Skeletal muscle satellite cell (primary cell): Measurements from ENCODE around the gene ZNF469.

Source experiments
- H3K27me3 ChIP-seq: 2 replicates; pipeline ENCODE4 v1.7.0; 2013; ENCODE audit warnings: low read length; ENCODE audit not compliant: control insufficient read depth, insufficient read depth
- H3K36me3 ChIP-seq: 2 replicates; pipeline ENCODE4 v1.7.0; 2013; ENCODE audit warnings: mild to moderate bottlenecking, control low read depth, low read length; ENCODE audit not compliant: insufficient read depth
- H3K4me1 ChIP-seq: 2 replicates; pipeline ENCODE4 v1.7.0; 2013; ENCODE audit warnings: low read length; ENCODE audit not compliant: control insufficient read depth, insufficient read depth
- H3K4me2 ChIP-seq: 2 replicates; pipeline ENCODE4 v1.7.0; 2013; ENCODE audit warnings: mild to moderate bottlenecking, low read length
- H3K4me3 ChIP-seq: 2 replicates; pipeline ENCODE4 v1.7.0; 2013; ENCODE audit warnings: low read length
- H3K9ac ChIP-seq: 2 replicates; pipeline ENCODE4 v1.7.0; 2013; ENCODE audit warnings: mild to moderate bottlenecking, low read depth, low read length, moderate library complexity
- H3K9me3 ChIP-seq: replicated peaks from 2 replicates; pipeline ENCODE4 v1.7.0; 2013; ENCODE audit warnings: mild to moderate bottlenecking, control low read depth, low read length

Gene ZNF469

DNA sequence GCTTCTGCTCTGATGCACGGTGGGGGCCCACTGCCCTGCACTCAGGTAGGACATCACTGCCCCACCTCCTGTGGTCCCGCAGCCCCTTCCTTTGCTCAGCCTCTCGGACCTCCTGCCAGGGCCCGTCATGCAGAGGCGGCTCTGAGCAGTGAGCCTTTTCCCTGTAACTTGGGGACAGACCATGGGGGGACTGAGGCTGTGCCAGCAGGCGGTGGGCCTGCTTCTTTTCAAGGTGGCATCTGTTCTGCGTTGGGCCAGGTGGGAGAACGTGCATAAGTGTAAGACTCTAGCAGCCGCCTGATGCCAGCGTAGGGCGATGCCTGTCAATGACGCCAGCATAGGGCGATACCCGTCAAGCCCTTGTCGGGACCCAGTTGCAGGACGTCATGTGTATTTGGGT is 40.3 kb upstream of the ZNF469 start:
- Histone ChIP-seq H3K4me3 (no peak overlapping the region), H3K36me3 (no peaks in the 10 kb centered on the region), H3K4me1 (no peaks in the 10 kb centered on the region), H3K9me3 (no peaks in the 10 kb centered on the region), H3K27me3 (no peaks in the 10 kb centered on the region), H3K4me2 (no peak overlapping the region), H3K9ac (no peak overlapping the region)

DNA sequence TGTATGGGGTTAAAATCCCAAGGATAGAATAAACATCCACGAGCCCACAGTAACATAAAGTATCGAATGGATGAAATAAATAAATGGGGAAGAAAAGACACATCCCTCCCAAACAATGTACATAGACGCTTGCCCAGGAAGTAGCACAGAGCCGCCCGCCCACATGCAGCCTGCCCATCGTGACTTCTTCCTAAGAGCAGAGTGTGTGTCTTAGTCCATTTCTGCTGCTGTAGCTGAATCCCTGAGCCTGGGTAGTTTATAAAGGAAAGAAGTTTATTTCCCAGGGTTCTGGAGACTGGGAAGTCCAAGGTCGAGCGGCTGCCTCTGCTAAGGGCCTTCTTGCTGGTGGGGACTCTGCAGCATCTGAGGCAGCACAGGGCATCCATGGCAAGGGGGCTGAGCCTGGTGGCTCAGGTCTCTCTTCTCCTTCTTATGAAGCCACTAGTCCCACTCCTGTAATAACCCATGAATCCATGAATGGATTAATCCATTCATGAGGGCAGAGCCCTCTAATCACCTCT is 39.4 kb upstream of the ZNF469 start:
- H3K4me3 ChIP-seq = no peak overlapping the region
- H3K36me3 ChIP-seq = no peaks in the 10 kb centered on the region
- H3K9me3 ChIP-seq = no peaks in the 10 kb centered on the region
- H3K4me1 ChIP-seq = no peaks in the 10 kb centered on the region
- no peaks in the 10 kb centered on the region for H3K27me3 ChIP-seq
- H3K9ac ChIP-seq = no peak overlapping the region
- no peak overlapping the region for H3K4me2 ChIP-seq

DNA sequence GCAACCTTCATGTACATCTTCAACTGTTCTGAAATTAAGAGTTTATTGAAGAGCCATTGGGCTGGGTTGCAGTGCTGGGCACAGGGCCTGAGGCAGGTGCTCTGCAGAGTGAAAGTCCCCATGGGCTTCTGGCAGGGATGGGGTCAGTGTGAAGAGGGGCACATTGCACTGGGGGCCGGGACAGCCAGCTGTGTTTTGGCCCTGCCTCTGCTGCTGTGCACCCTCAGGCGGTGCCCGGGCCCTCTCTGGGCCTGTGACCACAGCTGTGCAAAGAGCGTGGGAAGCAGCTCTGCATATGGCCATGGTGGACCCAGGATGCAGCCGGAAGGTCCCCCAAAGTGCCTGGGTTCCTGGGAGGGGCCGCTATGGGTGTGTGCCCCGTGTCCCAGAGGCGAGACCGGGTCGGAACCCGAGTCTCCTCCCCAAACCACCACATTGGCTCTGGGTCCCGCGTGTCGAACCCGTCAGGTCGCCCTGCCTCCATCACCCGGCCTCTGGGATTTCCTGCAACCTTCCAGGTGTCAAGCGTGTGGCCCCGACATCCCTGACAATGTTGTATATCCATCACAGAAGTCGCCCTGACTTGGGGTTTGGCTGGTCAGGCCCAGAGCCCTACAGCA is 38.2 kb upstream of the ZNF469 start:
- no peaks in the 10 kb centered on the region for H3K4me1 ChIP-seq
- H3K36me3 ChIP-seq = no peaks in the 10 kb centered on the region
- no peak overlapping the region for H3K4me2 ChIP-seq
- H3K4me3 ChIP-seq = no peak overlapping the region
- H3K9ac ChIP-seq = no peak overlapping the region
- no peaks in the 10 kb centered on the region for H3K9me3 ChIP-seq
- H3K27me3 ChIP-seq = no peaks in the 10 kb centered on the region

DNA sequence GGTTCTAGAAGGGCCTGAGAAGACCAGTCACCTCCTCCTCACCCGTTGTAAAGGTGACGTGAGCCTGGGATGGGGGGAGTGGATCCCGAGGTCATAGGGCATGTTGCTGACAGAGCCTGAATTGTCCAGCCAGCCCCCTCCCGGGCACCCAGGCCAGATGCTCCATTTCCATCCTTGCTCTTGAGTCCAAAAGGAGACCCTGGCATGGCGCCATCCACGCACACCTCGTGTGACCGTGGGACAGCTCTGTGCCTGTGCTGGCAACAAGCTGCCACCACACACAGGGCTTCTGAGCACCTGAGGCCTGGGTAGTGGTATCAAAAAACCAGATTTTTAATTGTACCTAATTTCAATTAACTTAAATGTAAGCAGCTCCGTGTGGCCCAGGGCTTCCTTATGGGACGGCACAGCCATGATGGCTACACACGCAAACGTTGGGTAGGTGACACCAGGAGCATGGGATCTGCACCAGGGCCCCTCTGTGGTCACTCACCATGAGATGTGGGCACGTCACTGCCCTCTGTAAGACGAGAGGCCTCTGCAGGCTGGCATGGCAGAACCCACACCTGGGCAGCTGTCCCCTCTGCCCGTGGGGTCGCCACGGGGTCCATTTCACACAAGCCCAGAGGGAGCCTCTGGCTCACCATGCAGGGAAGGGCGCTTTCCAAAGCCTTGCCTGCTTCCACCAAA is 37.6 kb upstream of the ZNF469 start:
- Histone ChIP-seq H3K27me3 (no peaks in the 10 kb centered on the region), H3K9ac (no peak overlapping the region), H3K4me3 (no peak overlapping the region), H3K36me3 (no peaks in the 10 kb centered on the region), H3K4me1 (no peaks in the 10 kb centered on the region), H3K9me3 (no peaks in the 10 kb centered on the region), H3K4me2 (no peak overlapping the region)

DNA sequence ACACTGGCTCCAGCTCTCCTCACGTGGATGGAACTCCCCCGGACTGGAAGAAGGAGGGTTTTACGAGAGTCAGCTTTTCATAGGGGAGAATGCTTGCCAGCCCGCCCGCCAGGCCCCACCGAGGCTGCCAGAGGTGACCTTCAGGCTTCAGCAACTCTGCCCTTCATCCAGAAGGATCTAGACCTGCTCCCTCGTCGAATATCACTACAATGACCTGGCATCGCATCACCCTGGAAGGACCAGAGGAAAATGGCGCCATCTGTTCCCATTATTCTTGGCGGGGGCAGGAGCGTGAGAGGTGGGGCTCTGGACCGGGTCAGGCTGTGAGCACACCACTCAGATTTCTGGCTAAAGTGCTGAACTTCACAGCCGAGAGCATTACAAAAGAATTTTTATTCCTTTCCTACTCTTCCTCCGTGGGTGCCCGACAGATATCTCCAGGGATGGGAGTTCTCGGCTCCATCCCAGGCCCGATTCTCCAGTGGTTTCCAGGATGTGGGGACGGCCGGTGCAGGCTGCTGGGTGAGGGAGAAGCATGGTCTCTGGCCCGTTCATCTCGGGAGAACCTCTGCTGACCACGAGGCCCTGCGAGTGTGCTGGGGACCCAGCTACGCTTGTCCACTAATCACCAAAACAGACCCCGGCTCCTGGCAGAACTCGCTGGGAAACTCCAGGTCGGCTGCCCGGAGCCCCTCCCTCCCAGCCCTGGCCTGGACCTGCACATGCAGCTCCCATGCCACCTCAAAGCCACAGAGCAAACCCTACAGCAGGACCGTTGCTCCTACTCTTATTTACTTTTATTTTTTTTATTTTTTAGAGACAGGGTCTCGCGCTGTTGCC is 36.8 kb upstream of the ZNF469 start:
- H3K9ac ChIP-seq = no peak overlapping the region
- H3K9me3 ChIP-seq = no peaks in the 10 kb centered on the region
- H3K36me3 ChIP-seq = no peaks in the 10 kb centered on the region
- H3K27me3 ChIP-seq = no peaks in the 10 kb centered on the region
- no peak overlapping the region for H3K4me3 ChIP-seq
- no peak overlapping the region for H3K4me2 ChIP-seq
- no peaks in the 10 kb centered on the region for H3K4me1 ChIP-seq

DNA sequence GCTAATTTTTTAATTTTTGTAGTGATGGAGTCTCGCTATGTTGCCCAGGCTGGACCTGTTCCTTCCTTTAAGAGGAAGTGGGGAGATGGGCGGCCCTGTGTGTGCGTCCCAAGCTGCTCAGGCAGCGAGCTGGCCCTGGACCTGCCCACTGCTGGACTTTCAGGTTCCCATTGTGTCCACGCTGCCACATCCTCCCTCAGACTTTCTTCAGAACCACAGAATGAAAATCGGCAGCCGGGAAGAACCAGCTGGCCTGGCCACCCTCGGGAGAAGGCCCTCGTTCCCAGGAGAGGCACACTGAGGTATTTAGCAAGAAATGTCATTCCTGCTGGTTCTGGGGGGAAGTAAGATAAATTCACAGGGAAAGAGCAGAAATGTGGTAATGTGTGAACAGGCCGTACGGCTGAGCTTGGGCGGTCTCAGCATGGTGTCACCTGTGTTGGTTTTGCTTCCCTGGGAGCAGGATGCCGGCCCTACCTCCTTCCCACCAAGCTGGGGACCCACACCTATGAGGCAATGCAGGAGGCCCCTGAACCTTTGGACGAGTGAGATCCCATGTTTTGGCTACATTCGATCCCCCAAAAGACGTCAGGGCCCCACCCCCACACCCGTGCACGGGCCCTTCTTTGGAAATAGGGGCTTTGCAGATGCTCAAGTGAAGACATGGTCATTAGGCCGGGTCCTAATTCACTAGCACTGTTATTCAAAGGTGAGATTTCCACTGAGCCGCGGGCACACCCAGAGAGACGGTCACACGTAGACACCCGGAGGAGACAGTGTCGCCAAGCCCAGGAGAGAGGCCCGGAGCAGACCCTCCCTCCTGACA is 35.9 kb upstream of the ZNF469 start:
- Histone ChIP-seq H3K27me3 (no peaks in the 10 kb centered on the region), H3K9me3 (no peaks in the 10 kb centered on the region), H3K4me3 (no peak overlapping the region), H3K4me2 (no peak overlapping the region), H3K36me3 (no peaks in the 10 kb centered on the region), H3K9ac (no peak overlapping the region), H3K4me1 (no peaks in the 10 kb centered on the region)

DNA sequence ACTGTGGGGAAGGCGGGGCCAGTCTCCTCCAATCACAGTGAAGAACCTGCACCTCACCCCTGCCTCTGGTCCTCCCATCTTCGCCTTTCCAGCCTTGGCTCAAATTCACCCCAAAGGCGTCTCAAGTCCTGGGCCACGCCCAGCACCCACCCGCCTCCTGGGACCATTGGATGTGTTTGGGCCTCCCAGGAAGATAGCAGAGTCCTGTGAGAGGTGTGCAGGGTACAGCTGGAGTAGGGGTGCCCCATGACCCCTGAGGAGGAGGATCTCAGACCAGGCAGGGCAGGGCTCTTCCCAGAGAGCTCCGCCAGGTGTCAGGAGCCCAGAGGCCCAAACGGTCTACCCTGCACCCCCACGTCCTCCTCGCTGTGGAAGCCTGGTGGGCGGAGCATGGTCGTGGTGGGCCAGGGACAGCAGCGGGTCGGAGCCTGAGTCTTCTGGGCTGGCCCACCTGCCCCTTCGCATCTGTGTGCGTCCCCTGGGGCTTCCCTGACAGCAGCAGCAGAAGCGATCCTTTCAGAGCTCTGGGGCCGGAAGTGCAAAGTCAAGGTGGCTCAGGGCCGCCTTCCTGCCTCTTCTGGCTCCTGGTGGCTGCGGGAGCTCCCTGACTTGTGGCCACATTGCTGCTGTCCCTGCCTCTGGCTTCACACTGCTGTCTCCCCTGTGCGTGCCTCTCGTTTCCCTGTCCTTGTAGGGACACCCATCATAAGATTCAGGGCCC is 34.9 kb upstream of the ZNF469 start:
- Histone ChIP-seq H3K27me3 (no peaks in the 10 kb centered on the region), H3K4me2 (no peak overlapping the region), H3K4me1 (no peaks in the 10 kb centered on the region), H3K4me3 (no peak overlapping the region), H3K9ac (no peak overlapping the region), H3K36me3 (no peaks in the 10 kb centered on the region), H3K9me3 (no peaks in the 10 kb centered on the region)

DNA sequence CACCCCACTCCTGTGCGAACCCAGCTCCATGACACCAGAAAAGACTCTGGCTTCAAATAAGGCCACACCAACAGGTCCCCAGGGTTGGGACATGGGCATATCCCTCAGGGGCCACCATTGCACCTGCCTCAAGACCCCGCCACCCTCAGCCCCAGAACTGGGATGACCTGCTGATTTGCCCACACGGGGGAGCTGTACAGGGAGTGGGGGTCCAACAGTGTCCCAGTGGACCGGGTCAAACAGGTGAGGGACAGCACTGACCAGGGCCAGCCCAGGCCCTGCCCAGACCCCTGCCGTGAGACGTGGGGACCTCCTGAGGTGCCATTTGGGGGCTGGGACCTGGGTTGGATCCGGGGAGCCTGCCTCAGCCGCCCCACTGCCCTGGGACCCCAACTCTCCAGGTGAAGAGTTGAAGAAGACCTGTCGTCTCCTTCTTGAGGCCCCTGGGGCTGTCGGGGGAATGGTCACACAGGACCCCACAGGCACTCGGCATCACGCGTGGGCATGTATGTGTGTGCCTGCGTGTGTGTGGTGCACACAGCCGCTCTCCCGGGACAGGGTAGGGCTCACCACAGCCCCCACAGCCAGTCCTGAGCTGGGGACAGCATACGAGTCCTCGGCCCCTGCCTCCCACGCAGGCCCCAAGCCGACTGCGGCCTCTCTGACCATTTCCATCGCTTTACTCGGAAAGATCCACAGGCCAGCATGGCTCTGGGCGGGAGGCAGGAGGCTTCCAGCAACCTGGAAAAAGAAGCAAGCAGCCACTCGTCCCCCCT is 34.2 kb upstream of the ZNF469 start:
- no peaks in the 10 kb centered on the region for H3K9me3 ChIP-seq
- no peaks in the 10 kb centered on the region for H3K27me3 ChIP-seq
- H3K4me2 ChIP-seq = no peak overlapping the region
- H3K4me1 ChIP-seq = no peaks in the 10 kb centered on the region
- H3K4me3 ChIP-seq = no peak overlapping the region
- no peaks in the 10 kb centered on the region for H3K36me3 ChIP-seq
- H3K9ac ChIP-seq = no peak overlapping the region

DNA sequence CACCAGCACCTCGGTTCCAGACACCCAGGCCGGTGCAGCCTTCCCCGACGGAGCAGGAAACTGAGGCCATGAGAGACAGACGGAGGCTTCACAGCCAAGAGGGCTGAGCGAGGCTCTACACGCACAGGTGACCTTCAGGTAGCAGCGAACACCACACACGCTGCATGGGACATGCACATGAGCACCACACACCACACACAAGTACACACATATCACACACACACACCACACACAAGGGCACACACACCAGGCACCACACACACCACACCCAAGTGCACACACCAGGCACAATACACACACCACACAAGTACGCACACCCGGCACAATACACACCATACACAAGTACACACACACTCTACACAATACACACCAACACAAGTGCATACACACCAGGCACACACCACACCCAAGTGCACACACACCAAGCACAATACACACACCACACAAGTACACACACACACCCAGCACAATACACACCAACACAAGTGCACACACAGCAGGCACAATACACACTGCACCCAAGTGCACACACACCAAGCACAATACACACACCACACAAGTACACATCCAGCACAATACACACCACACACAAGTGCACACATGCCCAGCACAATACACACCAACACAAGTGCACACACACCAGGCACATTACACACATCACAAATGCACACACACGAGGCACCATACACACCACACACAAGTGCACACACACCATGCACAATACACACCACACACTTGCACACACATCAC is 33.4 kb upstream of the ZNF469 start:
- Histone ChIP-seq H3K9me3 (no peaks in the 10 kb centered on the region), H3K4me2 (no peak overlapping the region), H3K9ac (no peak overlapping the region), H3K36me3 (no peaks in the 10 kb centered on the region), H3K27me3 (no peaks in the 10 kb centered on the region), H3K4me1 (no peaks in the 10 kb centered on the region), H3K4me3 (no peak overlapping the region)
